C4-2B (cell line): Measurements from ENCODE around the gene GALNT7.

Experiments used
- ZFX ChIP-seq: fragments of 450-650 bp; IDR thresholded peaks from 2 replicates; pipeline ENCODE4 v1.6.1; 2017
- TF ChIP-seq, protein P1 (sequence below): fragments of 450-650 bp; conservative IDR thresholded peaks from 2 replicates; pipeline ENCODE4 v1.5.1; 2017; ENCODE audit warnings: mild to moderate bottlenecking

- TF ChIP-seq, protein P1, sequence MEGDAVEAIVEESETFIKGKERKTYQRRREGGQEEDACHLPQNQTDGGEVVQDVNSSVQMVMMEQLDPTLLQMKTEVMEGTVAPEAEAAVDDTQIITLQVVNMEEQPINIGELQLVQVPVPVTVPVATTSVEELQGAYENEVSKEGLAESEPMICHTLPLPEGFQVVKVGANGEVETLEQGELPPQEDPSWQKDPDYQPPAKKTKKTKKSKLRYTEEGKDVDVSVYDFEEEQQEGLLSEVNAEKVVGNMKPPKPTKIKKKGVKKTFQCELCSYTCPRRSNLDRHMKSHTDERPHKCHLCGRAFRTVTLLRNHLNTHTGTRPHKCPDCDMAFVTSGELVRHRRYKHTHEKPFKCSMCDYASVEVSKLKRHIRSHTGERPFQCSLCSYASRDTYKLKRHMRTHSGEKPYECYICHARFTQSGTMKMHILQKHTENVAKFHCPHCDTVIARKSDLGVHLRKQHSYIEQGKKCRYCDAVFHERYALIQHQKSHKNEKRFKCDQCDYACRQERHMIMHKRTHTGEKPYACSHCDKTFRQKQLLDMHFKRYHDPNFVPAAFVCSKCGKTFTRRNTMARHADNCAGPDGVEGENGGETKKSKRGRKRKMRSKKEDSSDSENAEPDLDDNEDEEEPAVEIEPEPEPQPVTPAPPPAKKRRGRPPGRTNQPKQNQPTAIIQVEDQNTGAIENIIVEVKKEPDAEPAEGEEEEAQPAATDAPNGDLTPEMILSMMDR, result no peak
- no peak for TF ChIP-seq ZFX
Observed at GRCh38 chr4:173214661-173215060, 46.0 kb downstream of the GALNT7 start.
